Measurements from ENCODE around the gene DLX4. TPM values are rescaled to one million over a fixed set of nuclear protein-coding genes. Genes with fewer than 3 reads are reported as not detected.

DLX4 gene
- total RNA-seq, 2 experiments from 2014 or later: 0.23 TPM; not detected in 1

GRCh38 chr17:49996495-49997300, 27.7 kb downstream of the DLX4 start:
- no peaks in the 10 kb centered on the region for H3K36me3 Mint-ChIP-seq
- ATAC-seq (peak; percentile 25), DNase-seq (peak; percentile 68)
- peaks cover 27% of the 10 kb centered on the region for H3K4me1 Mint-ChIP-seq
- no peaks in the 10 kb centered on the region for H3K9me3 Mint-ChIP-seq (ENCODE audit: low read depth)
- no peak overlapping the region for H3K4me3 Mint-ChIP-seq
- CTCF ChIA-PET: interaction anchor here (0.6 to 11.1 kb wide), 54 partner anchors 8 to 584 kb away, joined by 3 to 273 read pairs (median 6); partner anchors contain the start of genes DLX4, ITGA3, KAT7 and NXPH3
- H3K27ac Mint-ChIP-seq: no peak overlapping the region
- peaks cover 71% of the 10 kb centered on the region for H3K27me3 Mint-ChIP-seq

- H3K9me3 Mint-ChIP-seq (ENCODE audit: low read depth): no peaks in the 10 kb centered on the region
- ATAC-seq: no peak
- H3K27ac Mint-ChIP-seq: no peak overlapping the region
- no peak for DNase-seq
- no peak overlapping the region for H3K4me3 Mint-ChIP-seq
- no peaks in the 10 kb centered on the region for H3K36me3 Mint-ChIP-seq
- peaks cover 27% of the 10 kb centered on the region for H3K4me1 Mint-ChIP-seq
- CTCF ChIA-PET: interaction anchor here (0.7 to 11.1 kb wide), 53 partner anchors 8 to 584 kb away, joined by 3 to 273 read pairs (median 8); partner anchors contain the start of genes DLX4, ITGA3, KAT7 and NXPH3
- peaks cover 73% of the 10 kb centered on the region for H3K27me3 Mint-ChIP-seq
These were observed 28.3 kb downstream of the DLX4 start for GRCh38 chr17:49997301-49997650.

GRCh38 chr17:49997773-49998703, 29.0 kb downstream of the DLX4 start:
- Mint-ChIP-seq H3K9me3 (ENCODE audit: low read depth) (no peaks in the 10 kb centered on the region), H3K27me3 (peaks cover 71% of the 10 kb centered on the region), H3K36me3 (no peaks in the 10 kb centered on the region), H3K4me3 (no peak overlapping the region), H3K4me1 (peaks cover 24% of the 10 kb centered on the region), H3K27ac (no peak overlapping the region)
- ATAC-seq (peak; percentile 93), DNase-seq (peak; percentile 90)
- CTCF ChIA-PET: interaction anchor here (0.6 to 11.1 kb wide), 67 partner anchors 8 to 563 kb away, joined by 3 to 273 read pairs (median 5); partner anchors contain the start of genes DLX4, ITGA3, KAT7 and NGFR

GRCh38 chr17:49998836-49999511, 30.0 kb downstream of the DLX4 start:
- H3K36me3 Mint-ChIP-seq: no peaks in the 10 kb centered on the region
- CTCF ChIA-PET: interaction anchor here (0.6 to 11.1 kb wide), 59 partner anchors 10 to 564 kb away, joined by 3 to 273 read pairs (median 6); partner anchors contain the start of genes DLX4, ITGA3, KAT7 and NGFR
- no peaks in the 10 kb centered on the region for H3K9me3 Mint-ChIP-seq (ENCODE audit: low read depth)
- H3K27ac Mint-ChIP-seq: no peak overlapping the region
- no peak overlapping the region for H3K4me3 Mint-ChIP-seq
- DNase-seq (no peak), ATAC-seq (no peak)
- peaks cover 70% of the 10 kb centered on the region for H3K27me3 Mint-ChIP-seq
- H3K4me1 Mint-ChIP-seq: peaks cover 22% of the 10 kb centered on the region

GRCh38 chr17:50003911-50004310, 34.9 kb downstream of the DLX4 start:
- H3K27ac Mint-ChIP-seq: no peak overlapping the region
- DNase-seq (no peak), ATAC-seq (no peak)
- no peaks in the 10 kb centered on the region for H3K4me1 Mint-ChIP-seq
- H3K4me3 Mint-ChIP-seq: no peak overlapping the region
- H3K9me3 Mint-ChIP-seq (ENCODE audit: low read depth): no peaks in the 10 kb centered on the region
- CTCF ChIA-PET: interaction anchor here (2.0 kb wide), 1 partner anchor 52 kb away, joined by 10 read pairs; no protein-coding TSS in a partner anchor
- H3K27me3 Mint-ChIP-seq: peaks cover 62% of the 10 kb centered on the region
- no peaks in the 10 kb centered on the region for H3K36me3 Mint-ChIP-seq

- CTCF ChIA-PET: interaction anchor here (0.9 kb wide), 1 partner anchor 12 kb away, joined by 3 read pairs; no protein-coding TSS in a partner anchor
- Mint-ChIP-seq H3K4me1 (no peaks in the 10 kb centered on the region), H3K9me3 (ENCODE audit: low read depth) (peaks cover 11% of the 10 kb centered on the region), H3K4me3 (no peak overlapping the region), H3K27me3 (peaks cover 46% of the 10 kb centered on the region), H3K27ac (no peak overlapping the region), H3K36me3 (peaks cover 5% of the 10 kb centered on the region)
- DNase-seq (no peak), ATAC-seq (no peak)
These were observed 40.3 kb downstream of the DLX4 start for GRCh38 chr17:50009282-50009681.

- H3K9me3 Mint-ChIP-seq (ENCODE audit: low read depth): peaks cover 16% of the 10 kb centered on the region
- H3K4me3 Mint-ChIP-seq: no peak overlapping the region
- CTCF ChIA-PET: interaction anchor here (4.9 kb wide), 1 partner anchor 16 kb away, joined by 22 read pairs; no protein-coding TSS in a partner anchor
- H3K4me1 Mint-ChIP-seq: no peaks in the 10 kb centered on the region
- peaks cover 37% of the 10 kb centered on the region for H3K27me3 Mint-ChIP-seq
- no peak for DNase-seq
- no peak for ATAC-seq
- H3K27ac Mint-ChIP-seq: no peak overlapping the region
- peaks cover 5% of the 10 kb centered on the region for H3K36me3 Mint-ChIP-seq
These were observed 44.1 kb downstream of the DLX4 start for GRCh38 chr17:50013079-50013478.

GRCh38 chr17:50014471-50015088, 45.6 kb downstream of the DLX4 start:
- H3K4me1 Mint-ChIP-seq: no peaks in the 10 kb centered on the region
- ATAC-seq (no peak), DNase-seq (no peak)
- CTCF ChIA-PET: interaction anchor here (0.6 to 4.9 kb wide), 4 partner anchors 13 to 80 kb away, joined by 3 to 22 read pairs (median 3); no protein-coding TSS in a partner anchor
- peaks cover 5% of the 10 kb centered on the region for H3K36me3 Mint-ChIP-seq
- H3K27ac Mint-ChIP-seq: no peak overlapping the region
- H3K9me3 Mint-ChIP-seq (ENCODE audit: low read depth): peaks cover 16% of the 10 kb centered on the region
- no peak overlapping the region for H3K4me3 Mint-ChIP-seq
- peaks cover 28% of the 10 kb centered on the region for H3K27me3 Mint-ChIP-seq

GRCh38 chr17:50015146-50015545, 46.2 kb downstream of the DLX4 start:
- peaks cover 27% of the 10 kb centered on the region for H3K27me3 Mint-ChIP-seq
- H3K27ac Mint-ChIP-seq: no peak overlapping the region
- CTCF ChIA-PET: interaction anchor here (0.6 to 4.9 kb wide), 4 partner anchors 18 to 79 kb away, joined by 3 to 22 read pairs (median 4); no protein-coding TSS in a partner anchor
- peaks cover 16% of the 10 kb centered on the region for H3K9me3 Mint-ChIP-seq (ENCODE audit: low read depth)
- peaks cover 5% of the 10 kb centered on the region for H3K36me3 Mint-ChIP-seq
- ATAC-seq (no peak), DNase-seq (no peak)
- no peak overlapping the region for H3K4me3 Mint-ChIP-seq
- no peaks in the 10 kb centered on the region for H3K4me1 Mint-ChIP-seq

- no peak overlapping the region for H3K4me3 Mint-ChIP-seq
- H3K27me3 Mint-ChIP-seq: peaks cover 25% of the 10 kb centered on the region
- no peak overlapping the region for H3K27ac Mint-ChIP-seq
- CTCF ChIA-PET: no interaction called here
- no peak for DNase-seq
- H3K4me1 Mint-ChIP-seq: no peaks in the 10 kb centered on the region
- ATAC-seq: no peak
- H3K36me3 Mint-ChIP-seq: peaks cover 1% of the 10 kb centered on the region
- peaks cover 8% of the 10 kb centered on the region for H3K9me3 Mint-ChIP-seq (ENCODE audit: low read depth)
These were observed 49.9 kb downstream of the DLX4 start for GRCh38 chr17:50018909-50019308.

- CTCF ChIA-PET: interaction anchor here (1.2 to 1.8 kb wide), 3 partner anchors 23 to 73 kb away, joined by 3 to 5 read pairs (median 3); no protein-coding TSS in a partner anchor
- Mint-ChIP-seq H3K9me3 (ENCODE audit: low read depth) (peaks cover 3% of the 10 kb centered on the region), H3K4me1 (no peaks in the 10 kb centered on the region), H3K27ac (no peak overlapping the region), H3K36me3 (no peaks in the 10 kb centered on the region), H3K27me3 (peaks cover 23% of the 10 kb centered on the region), H3K4me3 (no peak overlapping the region)
- no peak for DNase-seq
- ATAC-seq: no peak
These were observed 52.0 kb downstream of the DLX4 start for GRCh38 chr17:50020841-50021599.

All from activated CD8-positive, alpha-beta memory T cell treated with anti-CD3 and anti-CD28 coated beads, Interleukin-2, amount 10 ng/mL, durations not matched to agents 7 days and 5 days (primary cell).